ENCODE results near the gene POC5.

- TF ChIP-seq CTCF (IDR thresholded peaks at IDR 0.05; ENCODE audit: control extremely low read depth in 1 of 3, insufficient read depth in 1 of 3, low read depth in 1 of 3, low read length in 3 of 3), result no peak
- no peak for TF ChIP-seq EGR1 (IDR thresholded peaks at IDR 0.05; ENCODE audit: borderline replicate concordance, low read depth, low read length)
- no peak for TF ChIP-seq CHD2 (IDR thresholded peaks at IDR 0.05; ENCODE audit: low read length)
- TF ChIP-seq POLR2A (IDR thresholded peaks at IDR 0.05; ENCODE audit: control extremely low read depth in 1 of 2, low read depth in 2 of 2, low read length in 2 of 2), result no peak
- TF ChIP-seq TEAD4 (IDR thresholded peaks at IDR 0.05; ENCODE audit: low read depth, low read length), result no peak
- no peak for TF ChIP-seq CHD1 (IDR thresholded peaks at IDR 0.05; ENCODE audit: low read depth, low read length)
- no peak for TF ChIP-seq JUN (IDR thresholded peaks at IDR 0.05; ENCODE audit: low read depth, low read length)
- no peak for TF ChIP-seq BRCA1 (IDR thresholded peaks at IDR 0.05; ENCODE audit: low read depth, low read length)
- TF ChIP-seq TAF1 (IDR thresholded peaks at IDR 0.05; ENCODE audit: low read depth, low read length), result no peak
- TF ChIP-seq POLR2AphosphoS5 (IDR thresholded peaks at IDR 0.05; ENCODE audit: low read depth, low read length), result no peak
Measured at GRCh38 chr5:75701856-75702255, 15.4 kb downstream of the POC5 start.

Measured in H1 (cell line).